SU-DHL-6 (cell line): ENCODE measurements around the gene ARMH1.

Experiments
- EZH2phosphoT487 ChIP-seq: fragments of 200-600 bp; sonication (generic), shearing (Covaris generic); conservative IDR thresholded peaks from 2 replicates; pipeline ENCODE4 v1.6.1; 2018; ENCODE audit warnings: mild to moderate bottlenecking, antibody characterized with exemption, low read length, moderate library complexity, mixed read lengths
- TF ChIP-seq, protein P1 (sequence below): fragments of 200-600 bp; sonication (generic); IDR thresholded peaks from one replicate; pipeline ENCODE4 v1.5.1; 2017; ENCODE audit warnings: antibody characterized with exemption, mild to moderate bottlenecking, low read length, moderate library complexity; ENCODE audit not compliant: insufficient read depth, poor library complexity, severe bottlenecking

DNA sequence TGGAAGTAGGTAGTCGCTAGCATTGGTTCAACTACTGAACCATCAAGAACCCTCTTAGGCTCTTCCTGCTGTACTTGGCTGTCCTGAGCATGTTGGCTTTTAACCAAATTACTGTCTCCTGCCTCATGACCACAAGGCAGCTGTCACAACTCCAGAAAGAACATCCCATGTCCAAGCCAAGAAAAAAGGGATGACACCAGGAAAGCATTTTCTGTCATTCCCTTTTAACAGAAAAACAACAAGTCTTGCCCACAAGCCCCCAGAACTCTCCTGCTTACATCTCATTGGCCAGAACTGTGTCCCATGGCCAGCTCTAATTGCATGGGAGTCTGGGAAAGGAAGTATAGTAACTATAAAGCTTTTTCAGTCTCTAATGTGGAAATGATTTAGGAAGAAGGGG, 58.9 kb downstream of the ARMH1 start:
- TF ChIP-seq, protein P1, sequence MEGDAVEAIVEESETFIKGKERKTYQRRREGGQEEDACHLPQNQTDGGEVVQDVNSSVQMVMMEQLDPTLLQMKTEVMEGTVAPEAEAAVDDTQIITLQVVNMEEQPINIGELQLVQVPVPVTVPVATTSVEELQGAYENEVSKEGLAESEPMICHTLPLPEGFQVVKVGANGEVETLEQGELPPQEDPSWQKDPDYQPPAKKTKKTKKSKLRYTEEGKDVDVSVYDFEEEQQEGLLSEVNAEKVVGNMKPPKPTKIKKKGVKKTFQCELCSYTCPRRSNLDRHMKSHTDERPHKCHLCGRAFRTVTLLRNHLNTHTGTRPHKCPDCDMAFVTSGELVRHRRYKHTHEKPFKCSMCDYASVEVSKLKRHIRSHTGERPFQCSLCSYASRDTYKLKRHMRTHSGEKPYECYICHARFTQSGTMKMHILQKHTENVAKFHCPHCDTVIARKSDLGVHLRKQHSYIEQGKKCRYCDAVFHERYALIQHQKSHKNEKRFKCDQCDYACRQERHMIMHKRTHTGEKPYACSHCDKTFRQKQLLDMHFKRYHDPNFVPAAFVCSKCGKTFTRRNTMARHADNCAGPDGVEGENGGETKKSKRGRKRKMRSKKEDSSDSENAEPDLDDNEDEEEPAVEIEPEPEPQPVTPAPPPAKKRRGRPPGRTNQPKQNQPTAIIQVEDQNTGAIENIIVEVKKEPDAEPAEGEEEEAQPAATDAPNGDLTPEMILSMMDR = no peak
- TF ChIP-seq EZH2phosphoT487 = no peak
